Measurements from ENCODE around the gene UBE3C.

GRCh38 chr7:157239571-157240270, 101.0 kb downstream of the UBE3C start:
- TF ChIP-seq CTCF (IDR thresholded peaks at IDR 0.05), result no peak
- TF ChIP-seq POLR2AphosphoS5 (IDR thresholded peaks at IDR 0.05), result no peak
- TF ChIP-seq EP300 (IDR thresholded peaks at IDR 0.05), result no peak
- TF ChIP-seq POLR2A (IDR thresholded peaks at IDR 0.05; ENCODE audit: low read depth), result no peak

All from esophagus muscularis mucosa (tissue), 4 donors.